RWPE1 (cell line): ENCODE data around the gene PGC.
"Not testable (repeated sequence)": the region's sequence is repeated elsewhere in the genome, so short reads cannot be mapped to it uniquely, and the experiment has no call there.

Source experiments
- CTCF ChIA-PET: fragments of 350-600 bp; sonication (Branson Sonifier 250); formaldehyde crosslinking; extraction: SDS; loops from one replicate; lab custom pipeline; 2021; lab: Yijun Ruan, JAX
- POLR2A ChIA-PET: fragments of 400-600 bp; formaldehyde crosslinking; extraction: SDS; loops from one replicate; lab custom pipeline; 2020; ENCODE audit warnings: antibody characterized with exemption; ENCODE audit not compliant: low non-redundant PET; lab: Yijun Ruan, JAX
- DNase-seq: peaks from one replicate; pipeline ENCODE4 v3.0.0; 2012; ENCODE audit warnings: low spot score
- H3K27ac ChIP-seq: fragments of 450-650 bp; 2 replicates; pipeline ENCODE4 v1.5.1; 2017
- TF ChIP-seq, protein P1 (sequence below): fragments of 450-650 bp; conservative IDR thresholded peaks from 2 replicates; pipeline ENCODE4 v1.5.1; 2017; ENCODE audit warnings: low read depth, mild to moderate bottlenecking

The PGC gene

DNA sequence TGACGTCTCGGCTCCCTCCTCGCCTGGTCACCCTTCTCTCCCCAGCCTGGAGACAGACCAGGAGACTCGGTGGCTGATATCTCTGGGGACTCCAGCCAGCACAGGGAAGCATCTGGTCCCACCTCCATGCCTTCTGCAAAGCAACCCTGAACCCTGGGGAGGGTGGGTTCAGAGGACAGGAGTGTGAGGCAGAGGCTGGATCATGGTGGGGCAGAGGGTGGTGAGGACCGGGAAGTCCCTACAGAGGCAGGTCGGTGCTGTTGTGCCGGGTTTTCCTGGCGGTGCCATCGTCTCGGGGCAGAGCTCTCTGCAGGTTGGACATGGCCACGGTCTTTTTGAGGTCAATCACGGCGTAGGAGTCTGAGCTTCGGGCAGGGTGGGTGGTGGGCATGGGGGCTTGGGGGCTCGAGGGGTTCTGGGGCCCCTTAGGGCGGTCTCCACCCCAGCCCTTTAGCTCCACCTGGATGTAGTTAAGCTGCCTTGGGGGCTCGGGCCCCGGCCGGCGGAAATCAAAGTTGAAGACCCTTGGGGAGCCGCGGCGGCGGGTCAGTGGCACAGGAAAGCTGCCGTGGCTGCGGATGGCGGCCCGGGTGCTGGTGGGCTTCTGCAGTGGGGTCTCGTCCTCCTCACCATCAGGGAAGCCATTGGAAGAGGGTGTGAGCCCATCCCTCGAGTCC is 23.3 kb upstream of the PGC start:
- no peak for DNase-seq
- no peak overlapping the region; the same call in 1 of the 2 replicates for H3K27ac ChIP-seq
- ChIA-PET POLR2A (no interaction called here), CTCF (interaction anchor here (1.0 kb wide), 1 partner anchor 16 kb away, joined by 3 read pairs; no protein-coding TSS in a partner anchor)
- TF ChIP-seq, protein P1, sequence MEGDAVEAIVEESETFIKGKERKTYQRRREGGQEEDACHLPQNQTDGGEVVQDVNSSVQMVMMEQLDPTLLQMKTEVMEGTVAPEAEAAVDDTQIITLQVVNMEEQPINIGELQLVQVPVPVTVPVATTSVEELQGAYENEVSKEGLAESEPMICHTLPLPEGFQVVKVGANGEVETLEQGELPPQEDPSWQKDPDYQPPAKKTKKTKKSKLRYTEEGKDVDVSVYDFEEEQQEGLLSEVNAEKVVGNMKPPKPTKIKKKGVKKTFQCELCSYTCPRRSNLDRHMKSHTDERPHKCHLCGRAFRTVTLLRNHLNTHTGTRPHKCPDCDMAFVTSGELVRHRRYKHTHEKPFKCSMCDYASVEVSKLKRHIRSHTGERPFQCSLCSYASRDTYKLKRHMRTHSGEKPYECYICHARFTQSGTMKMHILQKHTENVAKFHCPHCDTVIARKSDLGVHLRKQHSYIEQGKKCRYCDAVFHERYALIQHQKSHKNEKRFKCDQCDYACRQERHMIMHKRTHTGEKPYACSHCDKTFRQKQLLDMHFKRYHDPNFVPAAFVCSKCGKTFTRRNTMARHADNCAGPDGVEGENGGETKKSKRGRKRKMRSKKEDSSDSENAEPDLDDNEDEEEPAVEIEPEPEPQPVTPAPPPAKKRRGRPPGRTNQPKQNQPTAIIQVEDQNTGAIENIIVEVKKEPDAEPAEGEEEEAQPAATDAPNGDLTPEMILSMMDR = no peak

DNA sequence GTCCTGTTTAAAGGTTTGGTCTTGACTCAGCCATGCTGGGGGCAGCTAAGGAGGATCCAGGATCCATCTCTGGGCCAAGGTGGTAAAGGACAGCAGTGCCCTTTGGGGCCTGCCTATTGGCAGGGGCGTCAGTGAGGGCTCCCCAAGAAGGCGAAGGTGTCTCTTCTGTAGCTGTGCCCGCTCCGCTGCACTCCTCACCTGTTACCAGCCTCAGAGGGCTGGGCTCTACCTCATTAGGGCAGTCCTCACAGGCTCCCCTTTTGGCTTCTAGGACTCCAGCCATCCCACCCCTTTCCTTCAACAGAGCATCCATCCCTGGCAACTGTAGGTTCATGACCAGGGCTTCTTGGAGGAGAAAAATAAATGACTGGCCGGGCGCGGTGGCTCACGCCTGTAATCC is 22.2 kb upstream of the PGC start:
- POLR2A ChIA-PET = no interaction called here
- TF ChIP-seq, protein P1 = no peak
- CTCF ChIA-PET = interaction anchor here (0.6 to 1.0 kb wide), 3 partner anchors 17 to 319 kb away, joined by 3 read pairs; no protein-coding TSS in a partner anchor
- H3K27ac ChIP-seq = peak overlapping the region; percentile 66
- DNase-seq = no peak

DNA sequence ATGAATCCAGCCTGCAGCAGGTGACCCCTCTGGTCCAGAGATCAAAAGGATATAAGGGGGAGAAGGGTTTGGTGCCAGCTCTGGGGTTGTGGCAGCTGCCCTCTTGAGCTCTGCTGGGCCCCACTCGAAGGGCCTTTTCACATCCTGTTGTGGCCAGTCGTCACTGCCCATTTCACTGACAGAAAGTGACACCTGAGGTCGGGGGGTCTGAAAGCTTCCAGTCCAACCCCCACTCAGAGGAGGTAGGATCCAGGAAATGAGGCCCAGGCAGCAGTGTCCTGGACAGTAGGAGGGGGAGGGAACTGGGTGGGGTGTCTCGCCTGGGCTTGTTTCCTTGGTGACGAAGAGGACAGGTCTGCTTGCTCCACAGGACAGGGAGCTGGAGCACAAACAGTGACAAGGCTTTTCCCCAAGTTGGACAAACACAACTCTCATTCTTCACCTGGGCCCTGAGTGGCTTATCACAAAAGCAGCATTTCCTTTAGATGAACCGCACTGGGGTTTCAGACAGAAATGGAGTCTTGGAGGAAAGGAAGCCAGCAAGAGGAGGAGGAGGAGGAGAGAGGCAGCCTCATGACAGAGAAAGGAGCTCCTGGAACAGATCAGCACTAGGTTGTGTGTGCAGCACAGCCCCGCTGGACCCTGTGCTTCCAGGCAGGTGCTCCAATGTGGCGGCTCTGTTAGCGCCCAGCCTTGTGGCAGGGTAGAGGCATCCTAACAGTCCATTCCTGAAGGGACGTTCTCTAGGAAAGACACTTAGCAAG is 21.5 kb upstream of the PGC start:
- POLR2A ChIA-PET = no interaction called here
- CTCF ChIA-PET = interaction anchor here (0.6 to 0.7 kb wide), 2 partner anchors 142 to 166 kb away, joined by 3 read pairs; no protein-coding TSS in a partner anchor
- no peak for DNase-seq
- peak overlapping the region; percentile 66 for H3K27ac ChIP-seq
- TF ChIP-seq, protein P1 = no peak

DNA sequence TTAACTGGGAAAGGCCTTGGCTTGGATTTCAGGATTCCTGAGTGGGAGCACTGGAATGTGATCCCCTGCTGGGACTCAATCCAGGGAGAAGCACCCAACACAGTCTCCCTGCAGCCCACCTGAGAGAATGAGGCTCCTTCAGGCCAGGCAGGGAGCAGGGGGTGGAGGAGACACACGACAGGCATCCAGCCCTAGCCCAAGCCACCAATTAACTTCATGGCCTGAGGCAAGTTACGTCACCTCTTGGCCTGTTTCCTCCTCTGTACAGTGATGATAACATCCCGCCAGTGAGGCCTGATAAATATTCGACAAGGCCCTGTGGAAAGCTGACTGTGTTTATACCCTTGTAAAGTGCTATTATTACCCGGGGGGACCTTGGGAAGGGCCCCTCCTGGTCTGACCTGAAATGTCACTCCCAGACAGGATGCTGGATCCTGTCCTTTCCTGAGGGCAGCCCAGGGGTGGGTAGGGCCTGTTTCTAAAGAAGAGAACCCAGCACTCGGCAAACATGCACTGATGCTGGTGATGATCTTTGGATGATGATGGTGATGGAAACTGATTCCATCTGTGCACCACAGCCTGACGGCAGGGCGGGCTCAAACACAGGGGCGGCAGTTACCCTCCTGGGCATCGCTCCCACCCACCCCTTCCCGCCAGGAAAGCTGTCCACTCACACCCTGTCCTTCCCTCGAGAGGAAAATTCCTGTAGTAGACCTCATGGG is 20.1 kb upstream of the PGC start:
- CTCF ChIA-PET = interaction anchor here (0.7 to 1.0 kb wide), 3 partner anchors 9 to 164 kb away, joined by 3 to 4 read pairs (median 3); no protein-coding TSS in a partner anchor
- TF ChIP-seq, protein P1 = no peak
- POLR2A ChIA-PET = no interaction called here
- peak; percentile 82 for DNase-seq
- peak overlapping the region; percentile 50 for H3K27ac ChIP-seq

DNA sequence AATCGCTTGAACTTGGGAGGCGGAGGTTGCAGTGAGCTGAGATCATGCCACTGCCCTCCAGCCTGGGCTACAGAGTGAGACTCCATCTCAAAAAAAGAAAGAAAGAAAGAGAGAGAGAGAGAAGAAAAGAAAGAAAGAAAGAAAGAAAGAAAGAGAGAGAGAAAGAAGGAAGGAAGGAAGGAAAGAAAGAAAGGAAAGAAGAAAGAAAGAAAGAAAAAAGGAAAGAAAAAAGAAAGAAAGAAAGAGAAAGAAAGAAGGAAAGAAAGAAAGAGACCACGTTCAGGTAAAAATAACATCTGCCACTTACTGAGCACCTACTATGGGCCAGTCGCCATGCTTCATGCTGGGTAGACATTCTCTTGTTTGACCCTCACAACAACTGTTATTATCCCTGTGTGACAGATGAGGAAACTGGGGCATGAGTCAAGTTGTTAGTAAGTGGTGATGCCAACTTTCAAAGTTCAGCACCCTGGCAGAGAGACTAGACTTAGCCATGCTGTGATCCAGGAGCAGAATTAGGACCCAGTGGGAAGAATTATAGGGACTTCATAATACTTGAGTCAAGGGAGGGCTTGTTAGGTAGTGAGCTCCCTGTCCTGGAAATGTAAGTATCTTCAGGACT is 19.0 kb upstream of the PGC start:
- DNase-seq, H3K27ac ChIP-seq, POLR2A ChIA-PET, CTCF ChIA-PET: not testable (repeated sequence)

DNA sequence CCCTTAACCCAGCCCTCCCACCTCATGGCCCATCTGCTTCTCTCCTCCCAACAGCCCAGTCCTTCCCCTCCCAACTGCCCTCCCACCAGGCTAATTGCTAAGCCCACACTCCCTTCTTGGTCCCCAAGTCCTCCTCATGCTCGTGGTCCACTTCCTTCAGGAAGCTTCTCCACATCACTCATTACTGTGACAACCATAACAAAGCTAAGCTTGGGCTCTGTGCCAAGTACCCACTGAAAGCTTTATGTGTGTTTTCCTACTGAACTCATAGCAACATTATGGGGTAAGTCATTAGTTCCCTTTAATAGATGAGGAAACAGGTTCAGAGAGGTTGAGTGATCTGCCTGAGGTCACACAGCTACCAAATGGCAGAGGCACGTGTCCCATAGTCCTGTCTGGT is 16.3 kb upstream of the PGC start:
- no peak overlapping the region for H3K27ac ChIP-seq
- TF ChIP-seq, protein P1 = no peak
- DNase-seq = no peak
- CTCF ChIA-PET = no interaction called here
- POLR2A ChIA-PET = no interaction called here
